ENCODE measurements around the gene C1orf56.

C1orf56 gene

DNA sequence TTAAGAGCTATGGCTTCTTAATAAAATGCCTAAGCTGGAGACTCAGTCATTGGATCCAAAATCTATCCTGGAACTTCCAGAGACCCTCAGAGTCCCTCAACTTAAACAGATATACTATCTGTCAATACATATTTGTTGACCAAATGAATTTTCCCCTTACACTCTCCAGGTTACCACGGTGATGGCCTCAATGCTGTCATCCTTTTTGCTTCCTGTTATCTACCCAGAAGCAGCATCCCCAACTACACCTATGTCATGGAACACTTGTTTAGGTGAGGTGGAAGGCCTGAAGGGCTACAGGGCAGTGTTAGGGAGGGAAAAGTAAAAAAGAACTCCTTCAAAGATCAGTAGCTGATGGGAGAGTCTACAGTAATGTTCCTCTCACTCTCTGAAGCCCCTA lies 4.4 kb upstream of the C1orf56 start:
- TF ChIP-seq, protein P1, sequence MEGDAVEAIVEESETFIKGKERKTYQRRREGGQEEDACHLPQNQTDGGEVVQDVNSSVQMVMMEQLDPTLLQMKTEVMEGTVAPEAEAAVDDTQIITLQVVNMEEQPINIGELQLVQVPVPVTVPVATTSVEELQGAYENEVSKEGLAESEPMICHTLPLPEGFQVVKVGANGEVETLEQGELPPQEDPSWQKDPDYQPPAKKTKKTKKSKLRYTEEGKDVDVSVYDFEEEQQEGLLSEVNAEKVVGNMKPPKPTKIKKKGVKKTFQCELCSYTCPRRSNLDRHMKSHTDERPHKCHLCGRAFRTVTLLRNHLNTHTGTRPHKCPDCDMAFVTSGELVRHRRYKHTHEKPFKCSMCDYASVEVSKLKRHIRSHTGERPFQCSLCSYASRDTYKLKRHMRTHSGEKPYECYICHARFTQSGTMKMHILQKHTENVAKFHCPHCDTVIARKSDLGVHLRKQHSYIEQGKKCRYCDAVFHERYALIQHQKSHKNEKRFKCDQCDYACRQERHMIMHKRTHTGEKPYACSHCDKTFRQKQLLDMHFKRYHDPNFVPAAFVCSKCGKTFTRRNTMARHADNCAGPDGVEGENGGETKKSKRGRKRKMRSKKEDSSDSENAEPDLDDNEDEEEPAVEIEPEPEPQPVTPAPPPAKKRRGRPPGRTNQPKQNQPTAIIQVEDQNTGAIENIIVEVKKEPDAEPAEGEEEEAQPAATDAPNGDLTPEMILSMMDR (IDR thresholded peaks at IDR 0.05; ENCODE audit: low read depth, low read length): no peak
- no peak for DNase-seq (ENCODE audit: extremely low read depth, low read depth)

GRCh38 chr1:151047925-151048644 lies 534 bp downstream of the C1orf56 start:
- TF ChIP-seq, protein P1 (IDR thresholded peaks at IDR 0.05; ENCODE audit: low read depth, low read length): peak; percentile 51
- DNase-seq (ENCODE audit: extremely low read depth, low read depth): no peak

- TF ChIP-seq, protein P1 (IDR thresholded peaks at IDR 0.05; ENCODE audit: low read depth, low read length): no peak
Observed at GRCh38 chr1:151048645-151049032, 1.1 kb downstream of the C1orf56 start.

DNA sequence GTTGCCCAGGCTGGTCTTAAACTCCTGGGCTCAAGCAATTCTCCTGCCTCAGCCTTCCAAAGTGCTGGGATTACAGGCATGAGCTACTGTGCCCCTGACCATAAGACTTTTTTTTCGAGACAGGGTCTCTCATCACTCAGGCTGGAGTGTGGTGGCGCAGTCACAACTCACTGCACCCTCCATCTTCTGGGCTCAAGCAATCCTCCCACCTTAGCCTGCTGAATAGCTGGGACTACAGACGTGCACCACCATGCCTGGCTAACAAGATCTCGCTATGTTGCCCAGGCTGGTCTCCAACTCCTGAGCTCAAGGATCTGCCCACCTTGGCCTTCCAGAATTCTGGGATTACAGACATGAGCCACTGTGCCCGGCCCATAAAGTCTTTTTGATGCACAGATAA lies 1.9 kb downstream of the C1orf56 start:
- TF ChIP-seq, protein P1 (IDR thresholded peaks at IDR 0.05; ENCODE audit: low read depth, low read length): no peak
- no peak for DNase-seq (ENCODE audit: extremely low read depth, low read depth)

More at GRCh38 chr1:151048645-151049032, 1.1 kb downstream of the C1orf56 start:
- no peak for DNase-seq (ENCODE audit: extremely low read depth, low read depth)

- TF ChIP-seq, protein P1 (IDR thresholded peaks at IDR 0.05; ENCODE audit: low read depth, low read length): no peak
Observed at GRCh38 chr1:151050051-151050688, 2.6 kb downstream of the C1orf56 start.

DNA sequence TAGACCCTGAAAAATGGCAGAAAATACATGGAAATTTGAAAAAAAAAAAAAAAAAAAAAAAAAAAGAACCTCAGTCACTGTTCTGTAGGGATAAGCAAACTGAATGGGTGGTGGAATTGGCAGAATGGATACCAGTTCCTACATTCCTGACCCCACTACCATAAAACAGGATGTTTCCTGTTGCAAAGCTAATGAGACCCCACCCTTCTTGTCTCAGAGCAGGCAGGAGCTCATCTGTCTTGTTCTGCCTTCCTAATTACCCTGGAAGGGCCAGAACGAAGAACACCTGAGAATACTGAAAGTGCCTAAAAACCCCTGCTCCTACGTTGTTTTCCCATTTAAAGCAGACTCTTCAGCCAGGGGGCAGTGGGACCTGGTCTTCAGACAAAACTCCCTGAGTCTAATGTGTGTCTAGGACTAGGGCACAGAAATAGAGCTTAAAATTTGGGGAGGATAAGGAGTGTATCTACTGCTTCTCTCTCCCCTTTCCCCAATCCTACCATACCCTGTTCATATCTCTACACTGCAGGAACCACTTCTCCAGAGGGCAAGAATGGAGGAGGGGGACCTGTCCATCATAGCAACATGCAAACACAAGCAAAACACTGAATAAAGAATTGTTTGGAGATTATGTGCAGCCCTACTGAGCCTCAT lies 3.9 kb downstream of the C1orf56 start:
- DNase-seq (ENCODE audit: extremely low read depth, low read depth): no peak
- TF ChIP-seq, protein P1 (IDR thresholded peaks at IDR 0.05; ENCODE audit: low read depth, low read length): no peak

More at GRCh38 chr1:151050051-151050688, 2.6 kb downstream of the C1orf56 start:
- DNase-seq (ENCODE audit: extremely low read depth, low read depth): no peak

Data from AG09319 (cell line).